Activated naive CD4-positive, alpha-beta T cell treated with Interleukin-2 at 50 U/mL for 16 hours (primary cell): ENCODE measurements around the gene KLHL41.
"Not testable (repeated sequence)": the region's sequence is repeated elsewhere in the genome, so short reads cannot be mapped to it uniquely, and the experiment has no call there.

ENCODE experiments used
- DNase-seq: peaks from one replicate; pipeline ENCODE4 v3.0.0-alpha.2; 2020

KLHL41 gene

GRCh38 chr2:169510496-169510895, 994 bp downstream of the KLHL41 start:
- no peak for DNase-seq

- DNase-seq: no peak
Observed at GRCh38 chr2:169511818-169512217, 2.3 kb downstream of the KLHL41 start.

GRCh38 chr2:169512525-169512924, 3.0 kb downstream of the KLHL41 start:
- DNase-seq: no peak

- DNase-seq: no peak
Observed at GRCh38 chr2:169513094-169513493, 3.6 kb downstream of the KLHL41 start.

GRCh38 chr2:169513926-169514325, 4.4 kb downstream of the KLHL41 start:
- no peak for DNase-seq

- not testable (repeated sequence) for DNase-seq
Observed at GRCh38 chr2:169514758-169515157, 5.3 kb downstream of the KLHL41 start.

- not testable (repeated sequence) for DNase-seq
Observed at GRCh38 chr2:169516488-169516995, 7.0 kb downstream of the KLHL41 start.

GRCh38 chr2:169520896-169521295, 11.4 kb downstream of the KLHL41 start:
- no peak for DNase-seq

GRCh38 chr2:169523681-169524080, 14.2 kb downstream of the KLHL41 start:
- DNase-seq: no peak

- no peak for DNase-seq
Observed at GRCh38 chr2:169525434-169525833, 15.9 kb downstream of the KLHL41 start.

- no peak for DNase-seq
Observed at GRCh38 chr2:169526451-169526850, 16.9 kb downstream of the KLHL41 start.

GRCh38 chr2:169528271-169528701, 18.8 kb downstream of the KLHL41 start:
- DNase-seq: peak; percentile 74

- DNase-seq: not testable (repeated sequence)
Observed at GRCh38 chr2:169539460-169539859, 30.0 kb downstream of the KLHL41 start.

GRCh38 chr2:169540146-169540545, 30.6 kb downstream of the KLHL41 start:
- DNase-seq: no peak

GRCh38 chr2:169542433-169542832, 32.9 kb downstream of the KLHL41 start:
- no peak for DNase-seq

GRCh38 chr2:169546756-169547155, 37.3 kb downstream of the KLHL41 start:
- no peak for DNase-seq

GRCh38 chr2:169561364-169561763, 51.9 kb downstream of the KLHL41 start:
- DNase-seq: no peak

- not testable (repeated sequence) for DNase-seq
Observed at GRCh38 chr2:169562084-169562483, 52.6 kb downstream of the KLHL41 start.

GRCh38 chr2:169562519-169562918, 53.0 kb downstream of the KLHL41 start:
- no peak for DNase-seq

- DNase-seq: no peak
Observed at GRCh38 chr2:169565686-169566085, 56.2 kb downstream of the KLHL41 start.

- DNase-seq: no peak
Observed at GRCh38 chr2:169569948-169570347, 60.4 kb downstream of the KLHL41 start.

- not testable (repeated sequence) for DNase-seq
Observed at GRCh38 chr2:169570752-169571151, 61.2 kb downstream of the KLHL41 start.

GRCh38 chr2:169571571-169571970, 62.1 kb downstream of the KLHL41 start:
- DNase-seq: no peak

GRCh38 chr2:169572189-169572588, 62.7 kb downstream of the KLHL41 start:
- DNase-seq: no peak

- no peak for DNase-seq
Observed at GRCh38 chr2:169572821-169573159, 63.3 kb downstream of the KLHL41 start.
